Measurements from ENCODE around the gene MYH7B.

DNA sequence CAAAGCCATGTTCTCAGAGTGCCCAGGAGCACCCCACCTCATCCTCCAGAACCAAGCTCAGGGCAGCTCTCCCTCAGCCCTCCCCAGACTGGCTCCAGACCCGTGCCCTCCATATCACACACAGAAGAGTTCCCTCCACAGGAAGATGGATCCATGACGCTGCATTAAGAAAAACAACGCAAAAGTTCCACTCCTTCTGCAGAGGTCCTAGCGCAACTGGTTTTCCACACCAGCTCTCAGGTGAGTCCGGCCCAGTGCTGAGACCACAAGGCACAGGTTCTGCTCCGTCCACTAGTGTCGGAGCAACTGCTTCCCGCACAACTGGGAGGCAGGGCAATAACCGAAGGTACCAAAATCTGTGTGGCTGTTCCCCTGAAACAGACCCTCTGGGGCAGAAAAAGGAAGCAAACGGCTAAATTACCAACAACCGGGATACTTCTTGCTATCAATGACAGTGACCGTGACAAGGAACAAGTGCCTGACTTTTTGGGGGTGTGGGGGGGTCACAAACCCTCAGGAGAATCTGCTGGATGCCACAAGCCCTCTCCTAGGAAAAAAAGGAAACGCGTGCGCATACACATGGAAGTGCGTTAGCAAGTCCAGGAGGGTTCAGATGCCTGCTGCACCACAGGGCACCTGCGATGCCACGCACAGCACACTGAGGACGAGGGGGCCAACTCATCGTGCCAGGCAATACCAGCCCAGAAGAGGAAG, 49.2 kb downstream of the MYH7B start:
- TF ChIP-seq POLR2AphosphoS5 (IDR thresholded peaks at IDR 0.05) (no peak), CTCF (IDR thresholded peaks at IDR 0.05) (no peak)
